ENCODE data around the gene ZBTB7A.

Gene ZBTB7A

GRCh38 chr19:4094291-4094690 is 27.6 kb upstream of the ZBTB7A start:
- no peak for DNase-seq (ENCODE audit: low read depth in 2 of 2)

GRCh38 chr19:4093643-4094175 is 27.0 kb upstream of the ZBTB7A start:
- no peak for DNase-seq (ENCODE audit: low read depth in 2 of 2)

GRCh38 chr19:4090356-4091220 is 23.9 kb upstream of the ZBTB7A start:
- DNase-seq (ENCODE audit: low read depth in 2 of 2): no peak

GRCh38 chr19:4089946-4090345 is 23.2 kb upstream of the ZBTB7A start:
- no peak for DNase-seq (ENCODE audit: low read depth in 2 of 2)

GRCh38 chr19:4089400-4089908 is 22.8 kb upstream of the ZBTB7A start:
- peak in 1 of 2 donors; percentile 28 for DNase-seq (ENCODE audit: low read depth in 2 of 2)

GRCh38 chr19:4088975-4089374 is 22.3 kb upstream of the ZBTB7A start:
- no peak for DNase-seq (ENCODE audit: low read depth in 2 of 2)

- DNase-seq (ENCODE audit: low read depth in 2 of 2): no peak
Observed at GRCh38 chr19:4087787-4088679, 21.3 kb upstream of the ZBTB7A start.

GRCh38 chr19:4086411-4086867 is 19.7 kb upstream of the ZBTB7A start:
- no peak for DNase-seq (ENCODE audit: low read depth in 2 of 2)

GRCh38 chr19:4084547-4084877 is 17.8 kb upstream of the ZBTB7A start:
- no peak for DNase-seq (ENCODE audit: low read depth in 2 of 2)

GRCh38 chr19:4083677-4084546 is 17.2 kb upstream of the ZBTB7A start:
- no peak for DNase-seq (ENCODE audit: low read depth in 2 of 2)

- no peak for DNase-seq (ENCODE audit: low read depth in 2 of 2)
Observed at GRCh38 chr19:4082172-4082571, 15.5 kb upstream of the ZBTB7A start.

GRCh38 chr19:4081441-4082129 is 14.9 kb upstream of the ZBTB7A start:
- DNase-seq (ENCODE audit: low read depth in 2 of 2): no peak

- DNase-seq (ENCODE audit: low read depth in 2 of 2): no peak
Observed at GRCh38 chr19:4080473-4080872, 13.8 kb upstream of the ZBTB7A start.

GRCh38 chr19:4077800-4078684 is 11.3 kb upstream of the ZBTB7A start:
- peak in 1 of 2 donors; percentile 51 for DNase-seq (ENCODE audit: low read depth in 2 of 2)

- DNase-seq (ENCODE audit: low read depth in 2 of 2): no peak
Observed at GRCh38 chr19:4077007-4077374, 10.3 kb upstream of the ZBTB7A start.

GRCh38 chr19:4075373-4075772 is 8.7 kb upstream of the ZBTB7A start:
- DNase-seq (ENCODE audit: low read depth in 2 of 2): no peak

GRCh38 chr19:4071610-4072009 is 4.9 kb upstream of the ZBTB7A start:
- DNase-seq (ENCODE audit: low read depth in 2 of 2): no peak

GRCh38 chr19:4069331-4069959 is 2.7 kb upstream of the ZBTB7A start:
- no peak for DNase-seq (ENCODE audit: low read depth in 2 of 2)

Measured in stimulated activated CD8-positive, alpha-beta memory T cell treated with anti-CD3 and anti-CD28 coated beads, Interleukin-15, amount 100 ng/mL, for 4 hours (primary cell).